Epidermal melanocyte (primary cell): ENCODE results near the gene SLC6A11.

Source experiments
- DNase-seq: peaks from one replicate; pipeline ENCODE4 v3.0.0; 2011; ENCODE audit warnings: low spot score; ENCODE audit not compliant: insufficient read length

Gene SLC6A11

GRCh38 chr3:10951295-10951926 is 135.4 kb downstream of the SLC6A11 start:
- no peak for DNase-seq

DNA sequence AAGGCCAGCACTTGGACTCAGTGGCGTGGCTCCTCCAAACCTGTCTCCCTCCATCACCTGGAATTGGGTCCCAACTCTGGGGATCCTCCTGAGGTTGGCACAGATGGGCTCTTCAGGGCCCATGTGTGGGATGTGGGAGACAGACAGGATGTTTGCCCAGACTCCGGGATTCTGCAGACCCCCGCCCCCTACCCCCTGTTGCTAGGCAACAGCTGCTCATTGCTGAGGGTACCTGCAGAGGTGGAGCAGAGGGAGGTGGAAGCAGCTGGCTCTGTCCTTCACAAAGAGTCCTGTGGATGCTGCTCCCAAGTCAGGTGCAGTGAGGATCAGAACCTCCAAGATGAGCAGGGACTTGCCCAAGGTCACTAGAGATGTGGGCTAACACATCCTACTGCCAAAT is 136.5 kb downstream of the SLC6A11 start:
- DNase-seq, result no peak

GRCh38 chr3:10954740-10955139 is 138.7 kb downstream of the SLC6A11 start:
- DNase-seq, result no peak

DNA sequence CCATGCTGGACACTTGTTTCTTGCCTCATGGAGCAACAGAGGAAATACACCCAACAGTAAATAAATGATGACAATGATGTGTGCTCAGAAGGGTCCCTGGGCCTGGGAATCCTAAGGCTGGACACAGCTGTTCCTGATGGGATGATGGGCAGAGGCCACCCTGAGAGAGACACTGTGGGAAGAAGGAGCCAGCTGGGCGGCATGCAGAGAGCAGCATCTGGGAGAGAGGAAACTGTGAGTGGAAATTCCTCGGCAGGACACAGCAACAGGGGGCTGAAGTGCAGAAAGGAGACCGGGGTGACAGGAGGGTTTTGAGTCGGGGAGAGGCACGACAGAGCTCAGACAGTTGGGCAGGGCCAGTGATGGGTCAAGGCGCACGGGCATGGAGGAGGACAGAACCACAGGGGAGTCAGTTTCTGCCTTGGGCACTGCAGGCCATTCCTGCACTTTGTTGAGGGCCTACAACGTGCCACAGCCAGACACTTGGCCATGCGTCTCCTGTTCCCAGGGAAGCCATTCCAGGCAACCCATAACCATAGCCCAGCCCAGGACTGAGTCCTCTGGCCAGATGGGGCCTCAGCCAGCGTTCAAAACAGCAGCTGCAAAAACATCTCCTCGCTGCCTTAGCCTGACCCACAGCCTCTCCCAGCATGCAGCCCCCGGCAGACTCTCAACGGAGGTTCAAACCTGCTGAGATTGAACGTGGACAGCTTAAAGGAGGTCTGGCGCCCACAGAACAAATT is 139.9 kb downstream of the SLC6A11 start:
- DNase-seq, result no peak

GRCh38 chr3:10956531-10956930 is 140.5 kb downstream of the SLC6A11 start:
- no peak for DNase-seq

DNA sequence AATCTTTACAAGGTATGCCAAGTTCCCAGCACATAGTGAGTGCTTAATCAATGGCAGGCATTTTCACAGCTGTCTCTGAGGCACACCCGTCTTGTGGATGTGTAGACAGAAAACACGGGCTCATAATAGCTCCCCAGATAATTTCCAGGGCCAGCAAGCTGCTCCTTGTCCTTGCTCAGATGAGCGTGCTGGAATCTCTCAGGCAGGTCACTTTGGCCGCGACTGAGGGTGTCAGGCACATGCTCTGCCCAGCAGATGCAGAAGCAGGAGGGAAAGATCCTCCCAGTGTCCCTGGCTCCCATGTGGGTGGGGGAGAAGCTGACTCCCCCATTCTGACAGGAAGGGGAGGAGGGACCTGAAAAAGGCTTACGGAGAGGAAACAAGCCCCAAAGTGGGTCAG is 141.0 kb downstream of the SLC6A11 start:
- no peak for DNase-seq

- DNase-seq, result no peak
Measured at GRCh38 chr3:10957976-10958749, 142.1 kb downstream of the SLC6A11 start.

- DNase-seq, result no peak
Measured at GRCh38 chr3:10960255-10960654, 144.2 kb downstream of the SLC6A11 start.

DNA sequence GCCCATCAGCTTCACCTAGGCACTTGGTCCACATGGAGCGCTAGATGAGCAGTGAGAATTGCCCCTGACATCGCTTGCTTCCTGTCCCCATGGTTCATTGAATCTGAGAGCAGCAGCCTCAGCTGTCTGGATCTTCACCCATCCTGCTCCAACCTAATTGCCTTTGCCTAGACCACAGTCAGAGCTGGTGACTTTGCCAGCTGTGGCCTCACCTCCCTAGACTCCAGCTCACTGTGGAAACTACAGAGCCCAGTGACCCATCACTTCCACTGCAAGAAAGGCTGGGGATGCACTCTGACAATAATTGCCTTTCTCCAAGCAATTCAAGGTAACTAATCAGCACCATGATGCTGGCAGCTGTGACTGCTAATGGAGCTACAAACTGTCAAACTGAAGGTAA is 145.9 kb downstream of the SLC6A11 start:
- DNase-seq, result no peak

- DNase-seq, result no peak
Measured at GRCh38 chr3:10962481-10963036, 146.5 kb downstream of the SLC6A11 start.

GRCh38 chr3:10964537-10965167 is 148.6 kb downstream of the SLC6A11 start:
- no peak for DNase-seq

- no peak for DNase-seq
Measured at GRCh38 chr3:10968401-10968800, 152.4 kb downstream of the SLC6A11 start.

- DNase-seq, result no peak
Measured at GRCh38 chr3:10970306-10970960, 154.4 kb downstream of the SLC6A11 start.

- DNase-seq, result no peak
Measured at GRCh38 chr3:10972072-10972782, 156.2 kb downstream of the SLC6A11 start.

GRCh38 chr3:10973046-10973595 is 157.1 kb downstream of the SLC6A11 start:
- no peak for DNase-seq

DNA sequence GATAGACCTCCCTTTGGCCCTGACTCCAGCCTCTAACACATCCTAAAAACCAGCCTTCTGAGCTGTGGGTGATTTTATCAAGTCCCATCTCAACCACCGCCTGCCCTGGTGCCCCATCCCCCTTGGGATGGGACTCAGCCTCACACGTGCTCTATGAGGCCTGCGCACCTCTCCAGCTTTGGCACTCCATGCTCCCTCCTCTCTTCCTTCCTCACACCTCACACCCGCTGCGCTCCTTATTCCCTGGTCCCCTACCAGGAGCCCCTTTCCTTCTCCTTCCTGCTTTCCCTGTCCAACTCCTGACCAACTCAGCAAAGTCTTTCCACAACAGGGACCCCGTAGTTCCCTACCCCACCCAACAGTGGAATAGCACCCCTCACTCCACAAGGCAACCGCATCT is 158.1 kb downstream of the SLC6A11 start:
- DNase-seq, result no peak

- DNase-seq, result no peak
Measured at GRCh38 chr3:10974746-10975375, 158.8 kb downstream of the SLC6A11 start.

- no peak for DNase-seq
Measured at GRCh38 chr3:10975695-10976234, 159.7 kb downstream of the SLC6A11 start.

DNA sequence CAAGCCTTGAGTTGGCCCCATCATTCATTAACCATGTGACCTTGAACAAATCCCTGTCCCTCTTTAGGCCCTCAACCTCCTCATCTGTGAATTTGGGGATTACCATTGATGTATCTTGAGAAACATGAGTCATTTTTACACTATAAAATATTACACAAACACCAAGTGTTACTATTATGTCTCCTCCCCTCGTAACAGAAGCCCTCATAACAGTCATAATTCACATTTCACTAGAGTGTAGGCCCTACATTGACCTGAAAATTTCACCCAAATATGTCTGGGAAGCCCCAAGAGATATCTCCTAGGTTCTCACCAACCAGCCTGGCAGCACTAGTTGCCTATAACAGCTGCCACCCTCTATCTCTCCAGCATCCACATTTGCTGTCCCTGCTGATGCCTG is 160.7 kb downstream of the SLC6A11 start:
- DNase-seq, result no peak
